Neural cell (in vitro differentiated cells): ENCODE data around the gene ROM1. TPM values are rescaled to one million over a fixed set of nuclear protein-coding genes. Genes with fewer than 3 reads are reported as not detected.

ENCODE experiments used
- H2AFZ ChIP-seq: fragments of 200-600, 300-800 bp; sonication (generic), shearing (Covaris generic); 2 replicates; pipeline ENCODE4 v1.6.0; 2014; ENCODE audit warnings: low read depth, mild to moderate bottlenecking, antibody characterized with exemption, low read length, moderate library complexity
- H3F3A ChIP-seq: fragments of 200-600 bp; shearing (Covaris generic); 2 replicates; pipeline ENCODE4 v1.6.1; 2016; ENCODE audit warnings: mild to moderate bottlenecking, moderate library complexity, mixed read lengths, antibody characterized with exemption, low read length; ENCODE audit not compliant: insufficient read depth, poor library complexity, severe bottlenecking
- H3K27ac ChIP-seq: fragments of 200-600, 300-800 bp; sonication (generic), shearing (Covaris generic); 2 replicates; pipeline ENCODE4 v1.5.1; 2014; ENCODE audit warnings: mild to moderate bottlenecking, low read length, moderate library complexity
- H3K27me3 ChIP-seq: fragments of 300-800, 200-600 bp; sonication (generic), shearing (Covaris generic); 2 replicates; pipeline ENCODE4 v1.6.0; 2014; ENCODE audit warnings: mild to moderate bottlenecking, low read depth, low read length, moderate library complexity; ENCODE audit not compliant: insufficient read depth
- H3K36me3 ChIP-seq: fragments of 300-800, 200-600 bp; sonication (generic), shearing (Covaris generic); 2 replicates; pipeline ENCODE4 v1.5.1; 2014; ENCODE audit warnings: mild to moderate bottlenecking, antibody characterized with exemption, low read length, moderate library complexity; ENCODE audit not compliant: insufficient read depth
- H3K4me2 ChIP-seq: fragments of 300-800, 200-600 bp; sonication (generic), shearing (Covaris generic); 2 replicates; pipeline ENCODE4 v1.6.0; 2014; ENCODE audit warnings: mild to moderate bottlenecking, low read length
- H3K4me3 ChIP-seq: fragments of 300-800, 200-600 bp; sonication (generic), shearing (Covaris generic); 2 replicates; pipeline ENCODE4 v1.5.1; 2014; ENCODE audit warnings: mild to moderate bottlenecking, low read length, moderate library complexity
- H3K79me2 ChIP-seq: fragments of 200-600 bp; shearing (Covaris generic); replicated peaks from 2 replicates; pipeline ENCODE4 v1.6.0; 2014; ENCODE audit warnings: mild to moderate bottlenecking, low read length, moderate library complexity; ENCODE audit not compliant: insufficient read depth
- H3K9ac ChIP-seq: fragments of 300-800, 200-600 bp; sonication (generic), shearing (Covaris generic); 2 replicates; pipeline ENCODE4 v1.6.1; 2016; ENCODE audit warnings: mild to moderate bottlenecking, low read length, mixed read lengths
- H3K9me2 ChIP-seq: fragments of 200-600 bp; shearing (Covaris generic); 2 replicates; pipeline ENCODE4 v1.6.1; 2016; ENCODE audit warnings: mild to moderate bottlenecking, low read length, mixed read lengths; ENCODE audit not compliant: insufficient read depth
- H3K9me3 ChIP-seq: fragments of 200-600, 300-800 bp; sonication (generic), shearing (Covaris generic); 2 replicates; pipeline ENCODE4 v1.6.1; 2016; ENCODE audit warnings: mild to moderate bottlenecking, mixed run types, low read length, moderate library complexity, mixed read lengths
- H4K20me1 ChIP-seq: fragments of 200-600 bp; shearing (Covaris generic); 2 replicates; pipeline ENCODE4 v1.6.1; 2016; ENCODE audit warnings: mild to moderate bottlenecking, mixed run types; ENCODE audit not compliant: insufficient read depth
- EP300 ChIP-seq: fragments of 450-650 bp; conservative IDR thresholded peaks from 2 replicates; pipeline ENCODE4 v1.6.1; 2014; ENCODE audit warnings: antibody characterized with exemption, mild to moderate bottlenecking, moderate library complexity; ENCODE audit not compliant: poor library complexity, severe bottlenecking
- EZH2 ChIP-seq: fragments of 200-600, 300-800 bp; shearing (Covaris generic), sonication (generic); IDR thresholded peaks from 2 replicates; pipeline ENCODE4 v1.6.1; 2014; ENCODE audit warnings: antibody characterized with exemption, low read length, borderline replicate concordance, mild to moderate bottlenecking; ENCODE audit not compliant: insufficient read depth, poor library complexity, severe bottlenecking
- MXI1 ChIP-seq: fragments of 450-650 bp; conservative IDR thresholded peaks from 2 replicates; pipeline ENCODE4 v1.6.1; 2014; ENCODE audit warnings: antibody characterized with exemption, mild to moderate bottlenecking; ENCODE audit not compliant: poor library complexity, severe bottlenecking
- POLR2AphosphoS5 ChIP-seq: IDR thresholded peaks from 2 replicates; pipeline ENCODE4 v1.6.1; 2012
- RAD21 ChIP-seq: fragments of 450-650 bp; conservative IDR thresholded peaks from 2 replicates; pipeline ENCODE4 v1.6.1; 2014; ENCODE audit warnings: antibody characterized with exemption, mild to moderate bottlenecking, moderate library complexity
- SMC3 ChIP-seq: fragments of 450-650 bp; conservative IDR thresholded peaks from 2 replicates; pipeline ENCODE4 v1.6.1; 2014; ENCODE audit warnings: antibody characterized with exemption, mild to moderate bottlenecking, moderate library complexity; ENCODE audit not compliant: poor library complexity
- TAF1 ChIP-seq: IDR thresholded peaks from 2 replicates; pipeline ENCODE4 v1.6.1; 2012; ENCODE audit warnings: low read depth
- polyA plus RNA-seq: library from polyadenylated mRNA; depleted of rRNA; stranded (reverse); fragments of >200 nt; gene quantifications from 2 replicates; pipeline ENCODE4 v1.2.3, GENCODE V29; 2014
- TF ChIP-seq, protein P1 (sequence below): fragments of 450-650 bp; IDR thresholded peaks from 2 replicates; pipeline ENCODE4 v1.5.1; 2014; ENCODE audit warnings: antibody characterized with exemption, mild to moderate bottlenecking, moderate library complexity; ENCODE audit not compliant: poor library complexity, severe bottlenecking
- TF ChIP-seq, protein P2 (sequence below): IDR thresholded peaks from 2 replicates; pipeline ENCODE4 v1.6.1; 2012; ENCODE audit warnings: borderline replicate concordance

Gene ROM1
- polyA plus RNA-seq, 1 donor from 2014 or later: 0.31 TPM

DNA sequence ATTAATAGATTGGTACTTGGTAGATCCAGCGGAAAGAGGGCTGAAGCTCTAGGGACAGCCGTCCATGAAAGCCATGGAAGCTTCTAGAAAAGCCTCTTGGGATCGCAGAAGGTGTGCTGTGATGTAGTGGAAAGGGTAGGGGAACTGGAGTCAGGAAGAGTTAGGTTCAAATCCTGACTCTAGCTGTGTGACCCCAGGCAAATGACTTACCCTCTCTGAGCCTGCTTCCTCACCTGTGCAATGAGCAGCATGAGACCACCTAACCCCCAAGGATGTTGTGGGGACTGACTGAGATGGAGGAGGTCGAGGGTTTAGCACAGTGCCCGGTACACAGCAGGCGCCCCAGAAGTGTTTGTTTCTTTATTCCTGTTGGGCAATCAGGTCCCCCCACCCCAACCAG is 2.7 kb upstream of the ROM1 start:
- Histone ChIP-seq H3K27ac (no peak overlapping the region), H3K79me2 (no peaks in the 10 kb centered on the region), H3K9me3 (no peaks in the 10 kb centered on the region), H2AFZ (no peak overlapping the region), H3F3A (no peaks in the 10 kb centered on the region), H3K4me2 (no peak overlapping the region), H4K20me1 (no peaks in the 10 kb centered on the region), H3K9me2 (no peaks in the 10 kb centered on the region), H3K4me3 (no peak overlapping the region), H3K27me3 (peaks cover 8% of the 10 kb centered on the region), H3K36me3 (no peaks in the 10 kb centered on the region), H3K9ac (no peak overlapping the region)
- TF ChIP-seq EP300: no peak
- TF ChIP-seq, protein P1, sequence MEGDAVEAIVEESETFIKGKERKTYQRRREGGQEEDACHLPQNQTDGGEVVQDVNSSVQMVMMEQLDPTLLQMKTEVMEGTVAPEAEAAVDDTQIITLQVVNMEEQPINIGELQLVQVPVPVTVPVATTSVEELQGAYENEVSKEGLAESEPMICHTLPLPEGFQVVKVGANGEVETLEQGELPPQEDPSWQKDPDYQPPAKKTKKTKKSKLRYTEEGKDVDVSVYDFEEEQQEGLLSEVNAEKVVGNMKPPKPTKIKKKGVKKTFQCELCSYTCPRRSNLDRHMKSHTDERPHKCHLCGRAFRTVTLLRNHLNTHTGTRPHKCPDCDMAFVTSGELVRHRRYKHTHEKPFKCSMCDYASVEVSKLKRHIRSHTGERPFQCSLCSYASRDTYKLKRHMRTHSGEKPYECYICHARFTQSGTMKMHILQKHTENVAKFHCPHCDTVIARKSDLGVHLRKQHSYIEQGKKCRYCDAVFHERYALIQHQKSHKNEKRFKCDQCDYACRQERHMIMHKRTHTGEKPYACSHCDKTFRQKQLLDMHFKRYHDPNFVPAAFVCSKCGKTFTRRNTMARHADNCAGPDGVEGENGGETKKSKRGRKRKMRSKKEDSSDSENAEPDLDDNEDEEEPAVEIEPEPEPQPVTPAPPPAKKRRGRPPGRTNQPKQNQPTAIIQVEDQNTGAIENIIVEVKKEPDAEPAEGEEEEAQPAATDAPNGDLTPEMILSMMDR: no peak
- TF ChIP-seq SMC3: no peak
- no peak for TF ChIP-seq MXI1
- no peak for TF ChIP-seq EZH2
- no peak for TF ChIP-seq RAD21
- no peak for TF ChIP-seq POLR2AphosphoS5
- TF ChIP-seq, protein P2, sequence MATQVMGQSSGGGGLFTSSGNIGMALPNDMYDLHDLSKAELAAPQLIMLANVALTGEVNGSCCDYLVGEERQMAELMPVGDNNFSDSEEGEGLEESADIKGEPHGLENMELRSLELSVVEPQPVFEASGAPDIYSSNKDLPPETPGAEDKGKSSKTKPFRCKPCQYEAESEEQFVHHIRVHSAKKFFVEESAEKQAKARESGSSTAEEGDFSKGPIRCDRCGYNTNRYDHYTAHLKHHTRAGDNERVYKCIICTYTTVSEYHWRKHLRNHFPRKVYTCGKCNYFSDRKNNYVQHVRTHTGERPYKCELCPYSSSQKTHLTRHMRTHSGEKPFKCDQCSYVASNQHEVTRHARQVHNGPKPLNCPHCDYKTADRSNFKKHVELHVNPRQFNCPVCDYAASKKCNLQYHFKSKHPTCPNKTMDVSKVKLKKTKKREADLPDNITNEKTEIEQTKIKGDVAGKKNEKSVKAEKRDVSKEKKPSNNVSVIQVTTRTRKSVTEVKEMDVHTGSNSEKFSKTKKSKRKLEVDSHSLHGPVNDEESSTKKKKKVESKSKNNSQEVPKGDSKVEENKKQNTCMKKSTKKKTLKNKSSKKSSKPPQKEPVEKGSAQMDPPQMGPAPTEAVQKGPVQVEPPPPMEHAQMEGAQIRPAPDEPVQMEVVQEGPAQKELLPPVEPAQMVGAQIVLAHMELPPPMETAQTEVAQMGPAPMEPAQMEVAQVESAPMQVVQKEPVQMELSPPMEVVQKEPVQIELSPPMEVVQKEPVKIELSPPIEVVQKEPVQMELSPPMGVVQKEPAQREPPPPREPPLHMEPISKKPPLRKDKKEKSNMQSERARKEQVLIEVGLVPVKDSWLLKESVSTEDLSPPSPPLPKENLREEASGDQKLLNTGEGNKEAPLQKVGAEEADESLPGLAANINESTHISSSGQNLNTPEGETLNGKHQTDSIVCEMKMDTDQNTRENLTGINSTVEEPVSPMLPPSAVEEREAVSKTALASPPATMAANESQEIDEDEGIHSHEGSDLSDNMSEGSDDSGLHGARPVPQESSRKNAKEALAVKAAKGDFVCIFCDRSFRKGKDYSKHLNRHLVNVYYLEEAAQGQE: no peak
- TF ChIP-seq TAF1: no peak

DNA sequence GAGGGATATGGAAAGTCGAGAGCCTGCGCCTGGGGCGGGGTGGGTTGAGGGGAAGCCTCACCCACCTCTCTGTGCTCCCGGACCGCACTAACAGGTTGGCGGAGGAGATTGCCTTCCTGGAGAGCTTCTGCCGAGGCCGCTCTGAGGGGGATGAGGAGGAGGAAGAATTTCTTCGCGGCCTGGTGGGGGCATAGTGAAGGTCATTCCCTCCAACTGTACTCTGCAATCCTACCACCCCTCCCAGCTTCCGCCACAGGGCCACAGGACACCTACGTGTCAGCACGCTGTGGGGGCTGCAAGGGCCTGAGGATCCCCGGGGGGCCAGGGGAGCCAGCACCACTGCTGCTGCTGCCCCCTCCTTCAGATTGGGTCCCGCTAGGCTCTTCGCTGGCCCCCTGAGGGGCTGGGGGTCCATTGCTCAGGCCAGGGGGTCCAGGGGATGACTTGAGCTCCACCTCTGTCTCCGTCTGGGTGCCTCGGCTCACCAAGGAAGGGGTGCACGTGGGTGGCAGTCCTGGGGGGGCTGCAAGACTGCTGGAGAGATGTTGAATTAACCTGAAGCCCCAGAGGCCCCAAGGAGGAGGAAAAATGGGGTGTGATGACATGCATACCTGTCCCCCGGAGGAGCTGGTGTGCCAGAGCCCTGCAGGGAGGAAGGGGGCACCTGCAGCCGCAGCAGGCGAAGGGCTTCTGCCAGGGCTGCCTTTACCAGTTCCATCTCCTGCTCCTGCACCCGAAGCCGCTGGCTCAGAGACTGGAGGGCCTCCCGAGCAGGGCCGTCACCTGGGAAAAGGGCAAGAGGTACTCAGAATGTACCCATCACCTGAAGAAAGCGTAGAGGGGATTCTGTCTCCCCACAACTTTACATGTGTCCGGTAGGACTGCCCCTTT is 2.0 kb upstream of the ROM1 start:
- H3K9ac ChIP-seq: no peak overlapping the region
- H2AFZ ChIP-seq: no peak overlapping the region
- no peaks in the 10 kb centered on the region for H3K79me2 ChIP-seq
- H3K36me3 ChIP-seq: no peaks in the 10 kb centered on the region
- H4K20me1 ChIP-seq: no peaks in the 10 kb centered on the region
- no peak overlapping the region for H3K4me2 ChIP-seq
- H3K9me2 ChIP-seq: no peaks in the 10 kb centered on the region
- H3K27me3 ChIP-seq: peaks cover 8% of the 10 kb centered on the region
- TF ChIP-seq SMC3 (no peak), EP300 (no peak), POLR2AphosphoS5 (no peak), TAF1 (no peak), MXI1 (no peak), RAD21 (no peak), EZH2 (no peak)
- TF ChIP-seq, protein P2: no peak
- TF ChIP-seq, protein P1: no peak
- H3K4me3 ChIP-seq: no peak overlapping the region
- no peaks in the 10 kb centered on the region for H3K9me3 ChIP-seq
- no peak overlapping the region for H3K27ac ChIP-seq
- no peaks in the 10 kb centered on the region for H3F3A ChIP-seq
